NCI-H82 (cell line): ENCODE measurements around the gene CRTC3.

Experiments used
- DNase-seq: peaks from one replicate; lab custom pipeline; 2025; lab: John Stamatoyannopoulos, UW

Gene CRTC3

GRCh38 chr15:90594301-90594738, 64.6 kb downstream of the CRTC3 start:
- DNase-seq = no peak

- DNase-seq = peak; percentile 31
These were observed 66.0 kb downstream of the CRTC3 start for GRCh38 chr15:90595763-90596155.

- no peak for DNase-seq
These were observed 67.2 kb downstream of the CRTC3 start for GRCh38 chr15:90596943-90597342.

- no peak for DNase-seq
These were observed 67.9 kb downstream of the CRTC3 start for GRCh38 chr15:90597577-90597976.

GRCh38 chr15:90598031-90598577, 68.4 kb downstream of the CRTC3 start:
- peak; percentile 27 for DNase-seq

- no peak for DNase-seq
These were observed 69.0 kb downstream of the CRTC3 start for GRCh38 chr15:90598679-90599078.

GRCh38 chr15:90599116-90599515, 69.4 kb downstream of the CRTC3 start:
- no peak for DNase-seq

GRCh38 chr15:90599644-90600043, 69.9 kb downstream of the CRTC3 start:
- no peak for DNase-seq

GRCh38 chr15:90600954-90601353, 71.2 kb downstream of the CRTC3 start:
- DNase-seq = no peak

- DNase-seq = peak; percentile 36
These were observed 74.2 kb downstream of the CRTC3 start for GRCh38 chr15:90603893-90604292.

- DNase-seq = no peak
These were observed 76.9 kb downstream of the CRTC3 start for GRCh38 chr15:90606641-90607040.

- DNase-seq = no peak
These were observed 77.6 kb downstream of the CRTC3 start for GRCh38 chr15:90607361-90607760.

GRCh38 chr15:90609242-90610180, 79.8 kb downstream of the CRTC3 start:
- peak; percentile 10 for DNase-seq

- DNase-seq = peak; percentile 75
These were observed 80.5 kb downstream of the CRTC3 start for GRCh38 chr15:90610190-90610589.

- DNase-seq = no peak
These were observed 81.4 kb downstream of the CRTC3 start for GRCh38 chr15:90611157-90611556.

GRCh38 chr15:90617171-90617570, 87.4 kb downstream of the CRTC3 start:
- no peak for DNase-seq

GRCh38 chr15:90617668-90618097, 88.0 kb downstream of the CRTC3 start:
- no peak for DNase-seq

- DNase-seq = no peak
These were observed 88.8 kb downstream of the CRTC3 start for GRCh38 chr15:90618330-90619125.

GRCh38 chr15:90619468-90619867, 89.7 kb downstream of the CRTC3 start:
- no peak for DNase-seq

- DNase-seq = no peak
These were observed 90.2 kb downstream of the CRTC3 start for GRCh38 chr15:90619939-90620338.

GRCh38 chr15:90620379-90621067, 90.8 kb downstream of the CRTC3 start:
- no peak for DNase-seq

- no peak for DNase-seq
These were observed 94.1 kb downstream of the CRTC3 start for GRCh38 chr15:90623854-90624253.
